BJ (cell line): Measurements from ENCODE around the gene WASHC4. TPM values are rescaled to one million over a fixed set of nuclear protein-coding genes. Genes with fewer than 3 reads are reported as not detected.

Experiments
- CTCF ChIA-PET: fragments of 350-600 bp; formaldehyde crosslinking; extraction: SDS; loops from one replicate; lab custom pipeline; 2021; ENCODE audit warnings: antibody characterized with exemption, inconsistent platforms; lab: Yijun Ruan, JAX
- POLR2A ChIA-PET: fragments of 300-600 bp; sonication (Branson Sonifier 250); formaldehyde crosslinking; extraction: SDS; loops from one replicate; lab custom pipeline; 2021; ENCODE audit warnings: antibody characterized with exemption; lab: Charles Lee
- DNase-seq: peaks from one replicate; pipeline ENCODE4 v3.0.0-alpha.2; 2011; ENCODE audit warnings: low read depth
- H3K27me3 ChIP-seq: 2 replicates; pipeline ENCODE4 v1.6.0; 2011; ENCODE audit warnings: low read length; ENCODE audit not compliant: control insufficient read depth, insufficient read depth
- H3K36me3 ChIP-seq: 2 replicates; pipeline ENCODE4 v1.5.1; 2011; ENCODE audit warnings: low read length; ENCODE audit not compliant: control insufficient read depth, insufficient read depth
- H3K4me3 ChIP-seq: 2 replicates; pipeline ENCODE4 v1.5.1; 2011; ENCODE audit warnings: low read depth, mild to moderate bottlenecking, control low read depth, low read length
- CTCF ChIP-seq: IDR thresholded peaks from 2 replicates; pipeline ENCODE4 v1.5.1; 2011; ENCODE audit warnings: low read depth, mild to moderate bottlenecking, control low read depth, inconsistent platforms, low read length, moderate library complexity; ENCODE audit not compliant: insufficient read depth
- polyA plus RNA-seq: library from polyadenylated mRNA; depleted of rRNA; stranded (reverse); fragments of >200 nt; gene quantifications from 2 replicates; pipeline ENCODE4 v1.2.3, GENCODE V29; 2011

The WASHC4 gene
- polyA plus RNA-seq, 1 experiment = 17.7 TPM

GRCh38 chr12:105100998-105101397, 6.5 kb upstream of the WASHC4 start:
- Histone ChIP-seq H3K27me3 (no peaks in the 10 kb centered on the region), H3K4me3 (no peak overlapping the region), H3K36me3 (no peaks in the 10 kb centered on the region)
- DNase-seq = no peak
- CTCF ChIA-PET = interaction anchor here (0.7 to 1.5 kb wide), 8 partner anchors 10 to 963 kb away, joined by 3 to 4 read pairs (median 3); partner anchors contain the start of gene NFYB
- no peak for TF ChIP-seq CTCF
- POLR2A ChIA-PET = interaction anchor here (0.6 kb wide), 1 partner anchor 1157 kb away, joined by 3 read pairs; no protein-coding TSS in a partner anchor

- H3K36me3 ChIP-seq = no peaks in the 10 kb centered on the region
- H3K4me3 ChIP-seq = no peak overlapping the region
- CTCF ChIA-PET = interaction anchor here (0.6 to 0.8 kb wide), 2 partner anchors 12 to 721 kb away, joined by 3 read pairs; no protein-coding TSS in a partner anchor
- no peak for TF ChIP-seq CTCF
- POLR2A ChIA-PET = no interaction called here
- no peaks in the 10 kb centered on the region for H3K27me3 ChIP-seq
- no peak for DNase-seq
Observed at GRCh38 chr12:105102673-105103072, 4.9 kb upstream of the WASHC4 start.

- no peaks in the 10 kb centered on the region for H3K27me3 ChIP-seq
- ChIA-PET POLR2A (interaction anchor here (0.5 kb wide), 1 partner anchor 9 kb away, joined by 3 read pairs; no protein-coding TSS in a partner anchor), CTCF (interaction anchor here (0.6 to 0.9 kb wide), 2 partner anchors 21 to 128 kb away, joined by 3 to 4 read pairs; partner anchors contain the start of gene ALDH1L2)
- no peak for DNase-seq
- no peak overlapping the region for H3K4me3 ChIP-seq
- TF ChIP-seq CTCF = no peak
- H3K36me3 ChIP-seq = no peaks in the 10 kb centered on the region
Observed at GRCh38 chr12:105104762-105105161, 2.8 kb upstream of the WASHC4 start.

GRCh38 chr12:105106621-105107020, 910 bp upstream of the WASHC4 start:
- H3K27me3 ChIP-seq = no peaks in the 10 kb centered on the region
- CTCF ChIA-PET = no interaction called here
- no peak for TF ChIP-seq CTCF
- no peak for DNase-seq
- POLR2A ChIA-PET = no interaction called here
- no peak overlapping the region; the same call in 1 of the 2 replicates for H3K4me3 ChIP-seq
- no peaks in the 10 kb centered on the region for H3K36me3 ChIP-seq

GRCh38 chr12:105107171-105107493, 399 bp upstream of the WASHC4 start:
- no peaks in the 10 kb centered on the region for H3K27me3 ChIP-seq
- DNase-seq = no peak
- peak overlapping the region; percentile 98 for H3K4me3 ChIP-seq
- H3K36me3 ChIP-seq = no peaks in the 10 kb centered on the region
- ChIA-PET POLR2A (no interaction called here), CTCF (interaction anchor here (1.1 kb wide), 1 partner anchor 276 kb away, joined by 4 read pairs; no protein-coding TSS in a partner anchor)
- TF ChIP-seq CTCF = no peak
